OCI-LY1 (cell line): ENCODE measurements around the gene ST3GAL3.

Experiments used
- H2AFZ ChIP-seq: fragments of 200-600 bp; sonication (generic), shearing (Covaris generic); 2 replicates; pipeline ENCODE4 v1.6.0; 2014; ENCODE audit warnings: antibody characterized with exemption, mild to moderate bottlenecking, low read length
- H3F3A ChIP-seq: fragments of 200-600 bp; sonication (generic), shearing (Covaris generic); 2 replicates; pipeline ENCODE4 v1.6.0; 2014; ENCODE audit warnings: mild to moderate bottlenecking, antibody characterized with exemption, low read length, moderate library complexity; ENCODE audit not compliant: insufficient read depth
- H3K27ac ChIP-seq: fragments of 200-600 bp; sonication (generic); 2 replicates; pipeline ENCODE4 v1.5.1; 2014; ENCODE audit warnings: low read length, mixed run types, mild to moderate bottlenecking, low read depth; ENCODE audit not compliant: poor library complexity, severe bottlenecking
- H3K27me3 ChIP-seq: fragments of 200-600 bp; sonication (generic); 2 replicates; pipeline ENCODE4 v1.6.0; 2014; ENCODE audit warnings: antibody characterized with exemption, mild to moderate bottlenecking, low read length, moderate library complexity; ENCODE audit not compliant: insufficient read depth
- H3K36me3 ChIP-seq: fragments of 200-600 bp; sonication (generic); 2 replicates; pipeline ENCODE4 v1.6.1; 2014; ENCODE audit warnings: mild to moderate bottlenecking, antibody characterized with exemption, low read length, moderate library complexity, mixed read lengths; ENCODE audit not compliant: insufficient read depth
- H3K4me1 ChIP-seq: fragments of 200-600 bp; sonication (generic); 2 replicates; pipeline ENCODE4 v1.5.1; 2014; ENCODE audit warnings: mild to moderate bottlenecking, low read length, moderate library complexity; ENCODE audit not compliant: insufficient read depth, severe bottlenecking
- H3K4me2 ChIP-seq: fragments of 200-600 bp; sonication (generic), shearing (Covaris generic); 2 replicates; pipeline ENCODE4 v1.6.1; 2014; ENCODE audit warnings: low read length
- H3K4me3 ChIP-seq: fragments of 200-600 bp; sonication (generic); 2 replicates; pipeline ENCODE4 v1.5.1; 2014; ENCODE audit warnings: low read length, low read depth, mild to moderate bottlenecking, mixed read lengths; ENCODE audit not compliant: poor library complexity, severe bottlenecking
- H3K79me2 ChIP-seq: fragments of 200-600 bp; shearing (Covaris generic); 2 replicates; pipeline ENCODE4 v1.6.1; 2016; ENCODE audit warnings: mixed run types, low read length, mixed read lengths; ENCODE audit not compliant: insufficient read depth
- H3K9ac ChIP-seq: fragments of 200-600 bp; sonication (generic), shearing (Covaris generic); 2 replicates; pipeline ENCODE4 v1.6.1; 2014; ENCODE audit warnings: mild to moderate bottlenecking, low read length, mixed read lengths
- H3K9me2 ChIP-seq: fragments of 200-600 bp; sonication (generic), shearing (Covaris generic); 2 replicates; pipeline ENCODE4 v1.6.1; 2014; ENCODE audit warnings: low read depth, mild to moderate bottlenecking, low read length, mixed read lengths
- H3K9me3 ChIP-seq: fragments of 200-600 bp; shearing (Covaris generic); 2 replicates; pipeline ENCODE4 v1.6.1; 2014; ENCODE audit warnings: low read length, mixed read lengths
- H4K20me1 ChIP-seq: fragments of 200-600 bp; sonication (generic), shearing (Covaris generic); 2 replicates; pipeline ENCODE4 v1.6.0; 2016; ENCODE audit warnings: mild to moderate bottlenecking, low read length; ENCODE audit not compliant: insufficient read depth
- EZH2 ChIP-seq: fragments of 200-600 bp; sonication (generic), shearing (Covaris generic); IDR thresholded peaks from 2 replicates; pipeline ENCODE4 v1.8.0; 2017; ENCODE audit warnings: borderline replicate concordance, mixed run types, mild to moderate bottlenecking, antibody characterized with exemption, low read length, moderate library complexity, mixed read lengths
- TF ChIP-seq, protein P1 (sequence below): fragments of 200-600 bp; sonication (generic), shearing (Covaris generic); IDR thresholded peaks from 2 replicates; pipeline ENCODE4 v1.5.1; 2017; ENCODE audit warnings: mild to moderate bottlenecking, antibody characterized with exemption, low read length, moderate library complexity, mixed read lengths

Gene ST3GAL3

DNA sequence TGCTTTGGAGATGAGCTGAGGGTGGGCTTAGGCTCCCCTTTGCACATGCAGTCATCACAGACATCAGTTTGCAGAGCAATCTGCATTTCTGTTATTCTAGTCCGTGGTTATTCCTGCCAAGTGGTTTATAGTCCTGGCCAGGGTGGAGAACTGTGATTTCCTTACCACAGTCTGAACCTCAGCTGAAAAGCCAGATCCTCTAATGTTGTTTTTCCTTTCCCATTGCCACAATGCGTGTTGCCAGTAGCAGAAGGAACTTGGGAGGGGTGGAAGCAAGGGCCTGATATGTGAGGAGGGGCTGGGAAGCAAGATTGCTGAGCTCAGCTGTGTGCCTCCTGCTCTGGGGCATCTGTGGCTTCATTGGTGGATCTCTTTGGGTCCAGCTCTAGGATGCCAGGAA lies 18.0 kb upstream of the ST3GAL3 start:
- H3K9me2 ChIP-seq: no peaks in the 10 kb centered on the region
- no peaks in the 10 kb centered on the region for H3K4me1 ChIP-seq
- no peaks in the 10 kb centered on the region for H3K9me3 ChIP-seq
- no peak overlapping the region for H2AFZ ChIP-seq
- no peaks in the 10 kb centered on the region for H4K20me1 ChIP-seq
- H3K36me3 ChIP-seq: peaks cover 96% of the 10 kb centered on the region
- H3F3A ChIP-seq: no peaks in the 10 kb centered on the region
- no peak overlapping the region for H3K4me2 ChIP-seq
- no peak overlapping the region for H3K4me3 ChIP-seq
- no peaks in the 10 kb centered on the region for H3K79me2 ChIP-seq
- TF ChIP-seq, protein P1, sequence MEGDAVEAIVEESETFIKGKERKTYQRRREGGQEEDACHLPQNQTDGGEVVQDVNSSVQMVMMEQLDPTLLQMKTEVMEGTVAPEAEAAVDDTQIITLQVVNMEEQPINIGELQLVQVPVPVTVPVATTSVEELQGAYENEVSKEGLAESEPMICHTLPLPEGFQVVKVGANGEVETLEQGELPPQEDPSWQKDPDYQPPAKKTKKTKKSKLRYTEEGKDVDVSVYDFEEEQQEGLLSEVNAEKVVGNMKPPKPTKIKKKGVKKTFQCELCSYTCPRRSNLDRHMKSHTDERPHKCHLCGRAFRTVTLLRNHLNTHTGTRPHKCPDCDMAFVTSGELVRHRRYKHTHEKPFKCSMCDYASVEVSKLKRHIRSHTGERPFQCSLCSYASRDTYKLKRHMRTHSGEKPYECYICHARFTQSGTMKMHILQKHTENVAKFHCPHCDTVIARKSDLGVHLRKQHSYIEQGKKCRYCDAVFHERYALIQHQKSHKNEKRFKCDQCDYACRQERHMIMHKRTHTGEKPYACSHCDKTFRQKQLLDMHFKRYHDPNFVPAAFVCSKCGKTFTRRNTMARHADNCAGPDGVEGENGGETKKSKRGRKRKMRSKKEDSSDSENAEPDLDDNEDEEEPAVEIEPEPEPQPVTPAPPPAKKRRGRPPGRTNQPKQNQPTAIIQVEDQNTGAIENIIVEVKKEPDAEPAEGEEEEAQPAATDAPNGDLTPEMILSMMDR: no peak
- H3K27ac ChIP-seq: no peak overlapping the region
- no peaks in the 10 kb centered on the region for H3K27me3 ChIP-seq
- no peak overlapping the region for H3K9ac ChIP-seq

DNA sequence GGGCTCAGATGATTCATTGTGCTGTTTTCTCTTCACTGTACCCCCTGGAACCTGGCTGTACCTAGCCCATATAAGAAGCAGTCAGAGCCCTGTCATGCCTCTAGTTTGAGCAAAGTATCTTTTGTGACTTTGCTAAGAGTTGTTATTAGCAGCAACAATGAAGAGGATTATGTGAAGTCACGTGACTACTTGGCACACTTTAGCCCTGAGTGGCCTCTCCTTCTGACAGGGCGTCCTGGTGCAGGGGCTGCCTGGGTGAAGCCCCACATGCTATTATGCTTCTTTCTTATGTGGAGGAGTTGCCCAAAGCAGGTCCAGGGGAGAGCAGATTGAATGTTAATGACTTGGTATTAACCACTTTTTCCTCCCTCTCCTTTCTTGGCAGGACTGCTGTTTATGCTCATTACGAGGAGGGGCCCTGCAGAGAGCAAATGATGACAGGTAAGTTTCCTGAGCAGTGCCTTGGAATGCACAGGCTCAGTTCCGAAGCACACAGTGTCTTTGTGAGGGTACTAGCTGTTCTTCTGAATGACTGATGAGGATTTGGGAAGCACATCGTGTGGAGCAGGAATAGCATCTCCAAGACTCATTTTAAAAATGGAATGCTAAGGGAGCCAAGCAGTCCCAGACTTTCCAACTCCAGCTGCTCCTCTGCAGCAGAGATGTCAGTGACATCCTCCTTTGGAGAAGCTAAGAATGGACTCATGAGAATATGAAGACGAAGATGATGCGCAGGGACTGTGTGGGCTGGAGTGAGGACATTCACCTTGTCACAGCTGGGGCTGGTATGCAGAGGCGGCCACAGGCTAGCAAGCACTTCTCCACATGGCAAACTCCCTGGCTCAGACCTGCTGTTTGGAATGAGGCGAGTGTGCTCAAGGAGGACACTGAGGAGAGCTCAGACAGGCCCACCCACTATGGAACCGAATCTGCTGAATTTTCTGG lies 15.2 kb upstream of the ST3GAL3 start:
- H4K20me1 ChIP-seq: no peaks in the 10 kb centered on the region
- H3K4me2 ChIP-seq: no peak overlapping the region
- TF ChIP-seq, protein P1: no peak
- TF ChIP-seq EZH2: no peak
- no peak overlapping the region for H3K4me3 ChIP-seq
- no peak overlapping the region for H3K9ac ChIP-seq
- no peaks in the 10 kb centered on the region for H3K9me2 ChIP-seq
- H3F3A ChIP-seq: no peaks in the 10 kb centered on the region
- H3K27me3 ChIP-seq: no peaks in the 10 kb centered on the region
- peaks cover 100% of the 10 kb centered on the region for H3K36me3 ChIP-seq
- H2AFZ ChIP-seq: no peak overlapping the region
- H3K27ac ChIP-seq: no peak overlapping the region
- no peaks in the 10 kb centered on the region for H3K4me1 ChIP-seq
- H3K9me3 ChIP-seq: no peaks in the 10 kb centered on the region
- H3K79me2 ChIP-seq: no peaks in the 10 kb centered on the region

DNA sequence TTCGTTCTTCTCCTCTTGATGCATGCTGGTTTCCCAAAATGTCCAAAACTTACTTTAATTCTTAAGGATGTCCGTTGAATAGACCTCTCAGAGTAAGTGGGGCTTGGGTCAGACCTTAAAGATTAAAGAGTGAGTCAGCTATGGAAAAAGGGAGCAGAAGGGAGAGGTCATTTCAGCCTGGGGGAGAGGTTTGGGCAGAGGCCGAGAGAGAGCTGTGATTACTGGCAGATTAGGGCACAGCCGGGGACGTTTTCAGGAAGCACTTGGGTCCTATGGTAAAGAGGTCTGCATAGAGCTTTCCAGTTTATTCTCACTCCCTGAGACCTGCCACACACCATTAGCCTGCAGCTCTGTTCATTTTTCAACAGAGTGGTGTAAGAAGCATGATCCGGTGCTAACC lies 14.0 kb upstream of the ST3GAL3 start:
- Histone ChIP-seq H3K4me3 (no peak overlapping the region), H3K27ac (no peak overlapping the region), H3K9me2 (no peaks in the 10 kb centered on the region), H3K9me3 (no peaks in the 10 kb centered on the region), H4K20me1 (no peaks in the 10 kb centered on the region), H3K9ac (no peak overlapping the region), H3K4me2 (no peak overlapping the region), H3K36me3 (peaks cover 100% of the 10 kb centered on the region), H3K4me1 (no peaks in the 10 kb centered on the region), H2AFZ (no peak overlapping the region), H3F3A (no peaks in the 10 kb centered on the region), H3K79me2 (no peaks in the 10 kb centered on the region), H3K27me3 (no peaks in the 10 kb centered on the region)
- TF ChIP-seq EZH2: no peak
- TF ChIP-seq, protein P1: no peak
